Calu3 (cell line): ENCODE measurements around the gene DROSHA. TPM values are rescaled to one million over a fixed set of nuclear protein-coding genes. Genes with fewer than 3 reads are reported as not detected.

Experiments
- BruUV-seq: library from RNA; stranded (reverse); fragments of 400-500 nt; replicated peaks from 2 replicates; lab custom pipeline; 2021; lab: Mats Ljungman, UMichigan
- CTCF ChIA-PET: fragments of 300-600 bp; sonication (Branson Sonifier 250); formaldehyde crosslinking; loops from one replicate; lab custom pipeline; 2022; ENCODE audit warnings: antibody characterized with exemption; lab: Charles Lee
- DNase-seq: peaks from one replicate; pipeline ENCODE4 v3.0.0; 2022
- H3K27ac Mint-ChIP-seq: one replicate; pipeline ENCODE4 v1.8.0; 2022; ENCODE audit warnings: mixed read lengths; ENCODE audit not compliant: unreplicated experiment
- H3K27me3 Mint-ChIP-seq: one replicate; pipeline ENCODE4 v1.8.0; 2022; ENCODE audit warnings: mixed read lengths; ENCODE audit not compliant: unreplicated experiment
- H3K36me3 Mint-ChIP-seq: one replicate; pipeline ENCODE4 v1.8.0; 2022; ENCODE audit warnings: mild to moderate bottlenecking, moderate library complexity, mixed read lengths; ENCODE audit not compliant: insufficient read depth, unreplicated experiment
- H3K4me1 Mint-ChIP-seq: one replicate; pipeline ENCODE4 v1.8.0; 2022; ENCODE audit warnings: mild to moderate bottlenecking, low read depth, mixed read lengths; ENCODE audit not compliant: unreplicated experiment
- H3K4me3 Mint-ChIP-seq: one replicate; pipeline ENCODE4 v1.8.0; 2022; ENCODE audit warnings: mild to moderate bottlenecking, low read depth, moderate library complexity, mixed read lengths; ENCODE audit not compliant: unreplicated experiment
- H3K9me3 Mint-ChIP-seq: one replicate; pipeline ENCODE4 v1.8.0; 2022; ENCODE audit warnings: low read depth, mixed read lengths; ENCODE audit not compliant: unreplicated experiment
- intact Hi-C: fragments of 100-400 bp; cut with micrococcal nuclease; formaldehyde crosslinking; loops from one replicate; pipeline ENCODE4 v1.10.0; 2022; ENCODE audit not compliant: unreplicated experiment
- total RNA-seq: library from RNA; stranded (reverse); gene quantifications from 2 replicates; pipeline ENCODE4 v1.2.3, GENCODE V29; 2022
- TF ChIP-seq, protein P1 (sequence below): fragments of 200-600 bp; IDR thresholded peaks from one replicate; pipeline ENCODE4 v1.8.0; 2022; ENCODE audit warnings: antibody characterized with exemption; ENCODE audit not compliant: unreplicated experiment

The DROSHA gene
- total RNA-seq, 1 experiment from 2014 or later: 72.5 TPM

DNA sequence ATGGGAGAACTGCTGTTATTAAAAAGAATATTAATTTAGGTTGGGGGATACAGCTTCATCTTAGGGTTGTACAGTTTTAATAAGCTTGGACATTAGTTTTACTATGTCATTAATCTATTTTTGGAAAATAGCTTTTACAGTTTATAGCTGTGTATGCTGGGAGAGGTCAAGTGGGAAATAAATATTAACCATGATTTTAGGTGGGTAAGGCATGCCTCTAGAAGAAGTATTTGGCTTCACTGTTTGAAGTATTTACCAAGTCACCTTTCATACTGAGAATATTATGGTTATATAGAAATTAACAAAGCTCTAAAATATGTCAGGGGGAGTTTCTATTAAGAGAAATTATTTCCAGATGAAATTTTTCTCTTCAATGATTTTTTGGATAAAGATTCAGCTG is 5.5 kb upstream of the DROSHA start:
- H3K27me3 Mint-ChIP-seq: no peaks in the 10 kb centered on the region
- CTCF ChIA-PET: no interaction called here
- intact Hi-C loops: no loop called here
- BruUV-seq: no TSS peak
- H3K27ac Mint-ChIP-seq: no peak overlapping the region
- no peak overlapping the region for H3K4me3 Mint-ChIP-seq
- no peaks in the 10 kb centered on the region for H3K9me3 Mint-ChIP-seq
- peaks cover 10% of the 10 kb centered on the region for H3K4me1 Mint-ChIP-seq
- no peak for DNase-seq
- TF ChIP-seq, protein P1, sequence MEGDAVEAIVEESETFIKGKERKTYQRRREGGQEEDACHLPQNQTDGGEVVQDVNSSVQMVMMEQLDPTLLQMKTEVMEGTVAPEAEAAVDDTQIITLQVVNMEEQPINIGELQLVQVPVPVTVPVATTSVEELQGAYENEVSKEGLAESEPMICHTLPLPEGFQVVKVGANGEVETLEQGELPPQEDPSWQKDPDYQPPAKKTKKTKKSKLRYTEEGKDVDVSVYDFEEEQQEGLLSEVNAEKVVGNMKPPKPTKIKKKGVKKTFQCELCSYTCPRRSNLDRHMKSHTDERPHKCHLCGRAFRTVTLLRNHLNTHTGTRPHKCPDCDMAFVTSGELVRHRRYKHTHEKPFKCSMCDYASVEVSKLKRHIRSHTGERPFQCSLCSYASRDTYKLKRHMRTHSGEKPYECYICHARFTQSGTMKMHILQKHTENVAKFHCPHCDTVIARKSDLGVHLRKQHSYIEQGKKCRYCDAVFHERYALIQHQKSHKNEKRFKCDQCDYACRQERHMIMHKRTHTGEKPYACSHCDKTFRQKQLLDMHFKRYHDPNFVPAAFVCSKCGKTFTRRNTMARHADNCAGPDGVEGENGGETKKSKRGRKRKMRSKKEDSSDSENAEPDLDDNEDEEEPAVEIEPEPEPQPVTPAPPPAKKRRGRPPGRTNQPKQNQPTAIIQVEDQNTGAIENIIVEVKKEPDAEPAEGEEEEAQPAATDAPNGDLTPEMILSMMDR: no peak
- peaks cover 25% of the 10 kb centered on the region for H3K36me3 Mint-ChIP-seq

DNA sequence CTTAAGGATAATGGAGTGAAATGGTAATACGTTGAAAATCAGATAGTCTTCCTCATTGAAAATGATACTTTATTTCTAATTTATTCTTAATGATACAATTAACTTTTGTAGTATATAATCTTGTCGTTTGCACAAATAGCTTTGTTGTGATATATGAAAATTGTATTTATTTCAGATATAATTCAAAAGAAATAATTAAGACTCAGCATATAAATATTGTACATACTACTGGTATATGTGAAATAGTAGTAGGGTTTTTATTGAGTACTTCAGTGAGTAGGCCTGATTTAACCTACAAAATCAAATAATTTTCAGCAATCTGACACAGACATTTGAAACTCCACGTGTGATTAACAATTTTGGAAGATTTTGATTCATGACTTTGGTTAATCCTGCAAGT is 5.0 kb upstream of the DROSHA start:
- Mint-ChIP-seq H3K4me1 (peaks cover 10% of the 10 kb centered on the region), H3K27ac (no peak overlapping the region), H3K4me3 (no peak overlapping the region), H3K27me3 (no peaks in the 10 kb centered on the region), H3K36me3 (peaks cover 25% of the 10 kb centered on the region), H3K9me3 (no peaks in the 10 kb centered on the region)
- TF ChIP-seq, protein P1: no peak
- CTCF ChIA-PET: no interaction called here
- intact Hi-C loops: no loop called here
- no TSS peak for BruUV-seq
- no peak for DNase-seq

DNA sequence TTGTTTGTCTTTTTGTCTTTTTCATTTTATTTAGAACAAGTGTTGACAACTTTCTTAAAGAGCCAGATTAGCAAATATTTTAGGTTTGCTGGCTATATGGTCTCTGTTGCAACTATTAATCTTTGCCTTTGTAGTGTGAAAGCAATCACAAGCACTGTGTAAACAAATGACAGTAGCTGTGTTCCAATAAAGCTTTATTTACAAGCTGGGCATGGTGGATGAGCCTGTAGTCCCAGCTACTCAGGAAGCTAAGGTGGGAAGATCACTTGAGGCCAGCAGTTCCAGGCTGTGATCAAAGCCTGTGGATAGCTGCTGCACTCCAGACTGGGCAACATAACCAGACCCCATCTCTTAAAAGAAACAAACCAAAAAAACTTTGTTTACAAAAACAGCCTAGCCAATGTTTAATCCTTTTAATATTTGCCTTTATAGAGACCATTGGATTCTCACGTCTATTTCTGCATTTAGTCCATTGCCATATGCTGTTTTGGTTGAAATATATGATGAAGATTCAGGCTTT is 2.7 kb upstream of the DROSHA start:
- Mint-ChIP-seq H3K36me3 (peaks cover 47% of the 10 kb centered on the region), H3K9me3 (no peaks in the 10 kb centered on the region), H3K4me3 (no peak overlapping the region), H3K27ac (no peak overlapping the region), H3K4me1 (peaks cover 23% of the 10 kb centered on the region), H3K27me3 (no peaks in the 10 kb centered on the region)
- intact Hi-C loops: no loop called here
- TF ChIP-seq, protein P1: no peak
- CTCF ChIA-PET: no interaction called here
- no peak for DNase-seq
- BruUV-seq: no TSS peak

DNA sequence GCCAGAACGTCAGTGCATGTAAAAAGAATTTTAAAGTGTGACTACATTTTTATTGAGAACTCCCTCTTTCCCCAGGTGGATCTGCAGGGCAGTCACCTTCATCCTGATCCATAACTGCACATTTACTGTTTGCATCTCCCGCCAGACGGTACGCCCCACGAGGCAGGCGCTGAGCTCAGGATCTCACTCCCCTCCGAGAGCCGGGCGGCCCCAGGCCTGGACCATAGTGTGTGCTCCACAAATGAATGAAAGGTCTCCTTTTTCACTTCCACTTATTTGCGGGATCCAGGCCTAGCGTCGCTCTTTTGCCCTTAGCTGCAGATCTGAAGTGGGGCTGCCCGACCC is 378 bp downstream of the DROSHA start:
- peak overlapping the region; percentile 99 for H3K4me3 Mint-ChIP-seq
- H3K9me3 Mint-ChIP-seq: no peaks in the 10 kb centered on the region
- H3K27me3 Mint-ChIP-seq: no peaks in the 10 kb centered on the region
- TF ChIP-seq, protein P1: no peak
- H3K4me1 Mint-ChIP-seq: peaks cover 23% of the 10 kb centered on the region
- BruUV-seq: no TSS peak
- peak; percentile 24 for DNase-seq
- intact Hi-C loops: no loop called here
- peak overlapping the region; percentile 94 for H3K27ac Mint-ChIP-seq
- peaks cover 65% of the 10 kb centered on the region for H3K36me3 Mint-ChIP-seq
- CTCF ChIA-PET: interaction anchor here (0.7 to 0.9 kb wide), 2 partner anchors 261 to 277 kb away, joined by 4 to 5 read pairs; no protein-coding TSS in a partner anchor
